NT2/D1 (cell line): Measurements from ENCODE around the gene ZBTB22.

Experiments used
- SUZ12 ChIP-seq: IDR thresholded peaks from 2 replicates; pipeline ENCODE4 v1.6.1; 2011; ENCODE audit not compliant: insufficient read length, insufficient read depth; ENCODE audit errors: extremely low read depth
- YY1 ChIP-seq: IDR thresholded peaks from 2 replicates; pipeline ENCODE4 v1.6.1; 2011; ENCODE audit not compliant: insufficient read length, insufficient read depth

DNA sequence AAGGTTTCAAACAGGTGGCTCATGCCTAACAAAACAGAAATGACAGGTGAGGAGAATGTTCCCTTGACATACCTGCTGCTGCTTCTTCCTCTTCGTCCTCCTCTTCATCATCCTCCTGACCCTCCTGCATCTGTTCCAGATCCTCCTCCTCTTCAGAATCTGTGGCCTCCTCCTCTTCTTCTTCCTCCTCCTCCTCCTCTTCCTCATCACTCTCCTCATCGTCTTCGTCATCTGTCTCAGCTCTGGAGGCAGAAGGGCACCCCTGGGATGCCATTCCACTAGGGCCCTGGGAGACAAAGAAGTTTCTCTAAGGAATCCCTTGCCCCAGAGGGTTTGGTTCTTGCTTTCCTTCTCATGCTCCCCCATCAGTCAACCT is 2.4 kb upstream of the ZBTB22 start:
- TF ChIP-seq YY1 (no peak), SUZ12 (no peak)
